Common myeloid progenitor, CD34-positive (primary cell): ENCODE measurements around the gene HNRNPUL1.

Experiments
- CTCF ChIA-PET: fragments of 350-600 bp; sonication (Branson Sonifier 250); formaldehyde crosslinking; loops from one replicate; lab custom pipeline; 2021; ENCODE audit warnings: antibody characterized with exemption; lab: Charles Lee
- POLR2A ChIA-PET: fragments of 350-600 bp; sonication (Branson Sonifier 250); formaldehyde crosslinking; loops from one replicate; lab custom pipeline; 2021; ENCODE audit warnings: antibody characterized with exemption; lab: Charles Lee
- DNase-seq, 3 donors: peaks; one replicate each; pipeline versions ENCODE4 v3.0.0 to v3.0.0-alpha.2; 2013
- H3K27ac ChIP-seq, 2 experiments: 1 replicate in 1 of 2; 2 replicates in 1 of 2; pipeline ENCODE4 v1.7.0; 2013; ENCODE audit warnings: inconsistent platforms in 2 of 2, low read length in 2 of 2, mild to moderate bottlenecking in 2 of 2, low read depth in 1 of 2, moderate library complexity in 1 of 2; ENCODE audit not compliant: severe bottlenecking in 2 of 2, insufficient read depth in 1 of 2, poor library complexity in 1 of 2
- H3K27me3 ChIP-seq, 5 experiments: replicated peaks in 2 of 5; 1 replicate in 3 of 5; 2 replicates in 2 of 5; pipeline versions ENCODE4 v1.6.1 to v1.7.0; 2013; ENCODE audit warnings: low read length in 4 of 5, mild to moderate bottlenecking in 2 of 5, moderate library complexity in 2 of 5, inconsistent platforms in 1 of 5; ENCODE audit not compliant: insufficient read depth in 5 of 5, control insufficient read depth in 4 of 5
- H3K36me3 ChIP-seq, 4 experiments: 1 replicate in 2 of 4; 2 replicates in 2 of 4; pipeline versions ENCODE4 v1.6.1 to v1.7.0; 2013; ENCODE audit warnings: low read length in 3 of 4, control low read depth in 1 of 4, mild to moderate bottlenecking in 1 of 4; ENCODE audit not compliant: control insufficient read depth in 4 of 4, insufficient read depth in 4 of 4
- H3K4me1 ChIP-seq, 4 experiments: 1 replicate in 3 of 4; 2 replicates in 1 of 4; pipeline versions ENCODE4 v1.6.1 to v1.7.1; 2013; ENCODE audit warnings: low read length in 3 of 4, mild to moderate bottlenecking in 3 of 4, control low read depth in 1 of 4, inconsistent platforms in 1 of 4, moderate library complexity in 1 of 4; ENCODE audit not compliant: control insufficient read depth in 4 of 4, insufficient read depth in 4 of 4; ENCODE audit errors: control extremely low read depth in 1 of 4
- H3K4me3 ChIP-seq, 7 experiments: 1 replicate in 4 of 7; 2 replicates in 3 of 7; pipeline versions ENCODE4 v1.5.1 to v1.7.0; 2013; ENCODE audit warnings: mild to moderate bottlenecking in 7 of 7, low read length in 6 of 7, moderate library complexity in 6 of 7, inconsistent platforms in 2 of 7, low read depth in 2 of 7, control low read depth in 1 of 7; ENCODE audit not compliant: insufficient read depth in 4 of 7, control insufficient read depth in 1 of 7; ENCODE audit errors: extremely low read depth in 1 of 7
- H3K9me3 ChIP-seq, 5 experiments: 1 replicate in 4 of 5; 2 replicates in 1 of 5; pipeline versions ENCODE4 v1.6.1 to v1.7.1; 2013; ENCODE audit warnings: low read length in 4 of 5, mild to moderate bottlenecking in 2 of 5, inconsistent platforms in 1 of 5, low read depth in 1 of 5, moderate library complexity in 1 of 5; ENCODE audit not compliant: control insufficient read depth in 4 of 5, insufficient read depth in 2 of 5; ENCODE audit errors: control extremely low read depth in 1 of 5
- WGBS: methylation state at CpG from one replicate; pipeline ENCODE4 v1.1.5; 2013; ENCODE audit not compliant: insufficient coverage; 5-methylcytosine and 5-hydroxymethylcytosine counted together

Gene HNRNPUL1

DNA sequence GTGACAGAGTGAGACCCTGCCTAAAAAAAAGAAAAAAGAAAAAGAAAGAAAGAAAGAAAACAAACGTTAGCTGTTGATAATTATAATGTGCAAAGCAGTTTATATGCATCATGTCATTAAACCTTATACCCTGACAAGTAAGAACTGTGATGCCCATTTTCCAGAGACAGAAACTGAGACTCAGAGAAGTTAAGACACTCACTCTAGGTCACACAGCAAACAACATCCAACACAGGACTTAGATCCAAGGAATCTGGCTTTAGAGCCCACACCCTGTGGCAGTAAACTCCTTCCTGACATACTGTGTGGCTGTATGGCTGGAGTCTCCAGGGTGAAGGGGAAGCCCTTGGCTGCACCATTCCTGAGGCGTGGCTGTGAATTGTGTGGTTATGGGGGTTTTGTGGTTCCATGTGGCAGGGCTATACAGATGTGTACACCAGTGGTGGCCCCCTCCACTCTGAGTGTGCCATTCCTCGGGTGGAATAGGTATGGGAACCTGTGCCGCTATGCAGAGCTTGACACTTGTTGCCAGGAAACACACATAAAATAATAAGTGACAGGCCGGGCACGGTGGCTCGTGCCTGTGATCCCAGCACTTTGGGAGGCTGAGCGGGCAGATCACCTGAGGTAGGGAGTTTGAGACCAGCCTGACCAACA, 29.5 kb upstream of the HNRNPUL1 start:
- Histone ChIP-seq H3K27me3 (no peaks in the 10 kb centered on the region), H3K27ac (no peak overlapping the region), H3K36me3 (no peaks in the 10 kb centered on the region), H3K4me3 (no peak overlapping the region), H3K4me1 (peaks cover 0 to 12% (median 7%) of the 10 kb centered on the region in 4 experiments), H3K9me3 (no peaks in the 10 kb centered on the region)
- ChIA-PET POLR2A (no interaction called here), CTCF (interaction anchor here (1.0 to 1.1 kb wide), 2 partner anchors 11 to 31 kb away, joined by 3 to 4 read pairs; no protein-coding TSS in a partner anchor)
- DNase-seq, result peak in 2 of 3 donors; percentile 35 to 50
- WGBS, result 71% methylated on average over 7 of the region's 8 CpGs

- WGBS, result 96% methylated on average over 3 of the region's 4 CpGs
- Histone ChIP-seq H3K4me3 (no peak overlapping the region), H3K36me3 (no peaks in the 10 kb centered on the region), H3K27me3 (no peaks in the 10 kb centered on the region), H3K9me3 (no peaks in the 10 kb centered on the region), H3K27ac (no peak overlapping the region), H3K4me1 (peaks cover 0 to 12% (median 7%) of the 10 kb centered on the region in 4 experiments)
- ChIA-PET CTCF (no interaction called here), POLR2A (no interaction called here)
- DNase-seq, result no peak
Observed at GRCh38 chr19:41235480-41235879, 28.7 kb upstream of the HNRNPUL1 start.

DNA sequence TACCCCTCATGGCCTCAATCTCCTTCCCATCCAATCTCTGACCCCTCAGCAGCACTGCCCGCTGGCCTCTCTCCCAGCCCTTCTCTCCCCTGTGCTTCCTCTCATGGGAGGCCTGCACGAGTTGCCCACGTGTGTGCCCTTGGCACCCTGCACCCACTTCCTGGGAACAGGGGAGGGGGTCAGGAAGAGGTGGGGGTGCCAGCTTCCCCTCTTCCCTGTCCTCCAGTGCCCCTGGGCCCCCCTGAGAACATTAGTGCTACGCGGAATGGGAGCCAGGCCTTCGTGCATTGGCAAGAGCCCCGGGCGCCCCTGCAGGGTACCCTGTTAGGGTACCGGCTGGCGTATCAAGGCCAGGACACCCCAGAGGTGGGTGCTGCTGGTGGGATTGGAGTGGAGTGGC, 25.9 kb upstream of the HNRNPUL1 start:
- Histone ChIP-seq H3K4me1 (peaks cover 0 to 12% (median 6%) of the 10 kb centered on the region in 4 experiments), H3K27me3 (no peaks in the 10 kb centered on the region), H3K9me3 (no peaks in the 10 kb centered on the region), H3K36me3 (no peaks in the 10 kb centered on the region), H3K27ac (no peak overlapping the region), H3K4me3 (no peak overlapping the region)
- WGBS, result 72% methylated on average over 5 of the region's 10 CpGs
- CTCF ChIA-PET, result interaction anchor here (0.8 kb wide), 1 partner anchor 34 kb away, joined by 4 read pairs; no protein-coding TSS in a partner anchor
- no peak for DNase-seq
- POLR2A ChIA-PET, result interaction anchor here (0.6 kb wide), 1 partner anchor 28 kb away, joined by 3 read pairs; no protein-coding TSS in a partner anchor

DNA sequence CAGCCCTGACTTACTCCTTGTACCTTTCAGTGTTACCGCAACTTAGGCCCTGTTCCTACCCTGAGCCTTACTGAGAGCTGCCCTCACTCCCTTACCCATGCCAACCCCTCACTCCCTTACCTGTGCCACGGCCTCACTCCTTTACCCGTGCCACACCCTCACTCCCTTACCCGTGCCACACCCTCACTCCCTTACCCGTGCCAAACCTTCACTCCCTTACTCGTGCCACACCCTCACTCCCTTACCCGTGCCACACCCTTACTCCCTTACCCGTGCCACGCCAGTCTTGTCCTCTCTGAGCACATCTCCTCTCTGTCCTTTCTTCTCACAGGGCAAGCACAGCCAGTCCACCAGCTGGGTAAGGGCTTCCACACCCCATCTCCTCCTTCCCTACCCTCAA, 24.8 kb upstream of the HNRNPUL1 start:
- no peak overlapping the region for H3K27ac ChIP-seq
- no peak overlapping the region for H3K4me3 ChIP-seq
- ChIA-PET CTCF (no interaction called here), POLR2A (no interaction called here)
- no peak for DNase-seq
- WGBS, result 91% methylated on average over 7 of the region's 9 CpGs
- H3K4me1 ChIP-seq, result peaks cover 0 to 8% (median 0%) of the 10 kb centered on the region in 4 experiments
- no peaks in the 10 kb centered on the region for H3K9me3 ChIP-seq
- H3K36me3 ChIP-seq, result no peaks in the 10 kb centered on the region
- no peaks in the 10 kb centered on the region for H3K27me3 ChIP-seq

DNA sequence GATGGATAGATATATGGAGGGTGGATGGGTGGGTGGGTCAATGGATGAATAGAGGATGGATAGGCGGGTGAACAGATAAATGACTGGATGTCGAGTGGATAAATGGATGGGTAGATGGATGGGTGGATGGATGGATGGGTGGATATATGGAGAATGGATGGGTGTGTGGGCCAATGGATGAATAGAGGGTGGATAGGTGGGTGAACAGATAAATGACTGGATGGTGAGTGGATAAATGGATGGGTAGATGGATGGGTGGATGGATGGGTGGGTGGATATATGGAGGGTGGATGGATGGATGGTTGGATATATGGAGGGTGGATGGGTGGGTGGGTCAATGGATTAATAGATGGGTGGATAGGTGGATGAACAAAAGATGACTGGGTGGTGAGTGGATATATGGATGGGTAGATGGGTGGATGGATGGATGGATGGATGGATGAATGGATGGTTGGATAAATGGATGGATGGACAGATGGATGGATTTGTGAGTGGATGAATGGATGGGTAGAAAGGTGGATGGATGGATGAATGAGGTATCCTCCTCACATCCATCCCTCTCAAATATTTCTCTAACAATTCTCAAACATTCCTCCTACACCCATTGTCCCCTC, 24.1 kb upstream of the HNRNPUL1 start:
- no peaks in the 10 kb centered on the region for H3K27me3 ChIP-seq
- 64% methylated on average over 2 of the region's 2 CpGs for WGBS
- no peak overlapping the region for H3K27ac ChIP-seq
- no peak for DNase-seq
- POLR2A ChIA-PET, result no interaction called here
- H3K36me3 ChIP-seq, result no peaks in the 10 kb centered on the region
- CTCF ChIA-PET, result no interaction called here
- no peak overlapping the region for H3K4me3 ChIP-seq
- peaks cover 0 to 8% (median 0%) of the 10 kb centered on the region in 4 experiments for H3K4me1 ChIP-seq
- no peaks in the 10 kb centered on the region for H3K9me3 ChIP-seq

DNA sequence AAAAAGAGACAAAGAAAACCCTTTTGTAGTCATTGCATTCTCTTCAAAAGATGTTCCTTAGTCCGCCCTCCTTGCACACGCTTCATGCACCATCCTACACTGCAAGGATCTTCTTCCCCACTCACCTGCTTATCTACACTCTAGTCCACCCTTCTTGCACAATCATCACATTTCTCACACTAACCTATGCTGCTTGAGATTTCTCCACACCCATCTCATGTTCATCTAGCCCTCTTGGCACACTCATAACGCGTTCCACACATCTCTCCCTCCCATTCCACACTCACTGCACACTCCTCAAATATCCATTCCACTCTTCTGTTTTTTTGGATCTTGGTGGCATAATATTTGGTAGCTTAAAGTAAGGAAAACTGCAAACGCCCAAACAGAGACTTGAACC, 22.3 kb upstream of the HNRNPUL1 start:
- no peak overlapping the region for H3K4me3 ChIP-seq
- no peaks in the 10 kb centered on the region for H3K36me3 ChIP-seq
- no peaks in the 10 kb centered on the region for H3K9me3 ChIP-seq
- ChIA-PET POLR2A (no interaction called here), CTCF (no interaction called here)
- H3K27me3 ChIP-seq, result no peaks in the 10 kb centered on the region
- WGBS, result 86% methylated on average over 4 of the region's 5 CpGs
- peaks cover 0 to 8% (median 0%) of the 10 kb centered on the region in 4 experiments for H3K4me1 ChIP-seq
- no peak for DNase-seq
- no peak overlapping the region for H3K27ac ChIP-seq

- H3K9me3 ChIP-seq, result no peaks in the 10 kb centered on the region
- CTCF ChIA-PET, result no interaction called here
- H3K27me3 ChIP-seq, result no peaks in the 10 kb centered on the region
- H3K27ac ChIP-seq, result no peak overlapping the region
- WGBS, result 100% methylated on average over 3 of the region's 4 CpGs
- DNase-seq, result no peak
- POLR2A ChIA-PET, result interaction anchor here (0.6 kb wide), 1 partner anchor 35 kb away, joined by 5 read pairs; no protein-coding TSS in a partner anchor
- H3K4me3 ChIP-seq, result no peak overlapping the region
- H3K36me3 ChIP-seq, result no peaks in the 10 kb centered on the region
- no peaks in the 10 kb centered on the region for H3K4me1 ChIP-seq
Observed at GRCh38 chr19:41244117-41244516, 20.1 kb upstream of the HNRNPUL1 start.
